ENCODE measurements around the gene PLPP4.

GRCh38 chr10:120505056-120505455 lies 48.0 kb downstream of the PLPP4 start:
- TF ChIP-seq, protein P1, sequence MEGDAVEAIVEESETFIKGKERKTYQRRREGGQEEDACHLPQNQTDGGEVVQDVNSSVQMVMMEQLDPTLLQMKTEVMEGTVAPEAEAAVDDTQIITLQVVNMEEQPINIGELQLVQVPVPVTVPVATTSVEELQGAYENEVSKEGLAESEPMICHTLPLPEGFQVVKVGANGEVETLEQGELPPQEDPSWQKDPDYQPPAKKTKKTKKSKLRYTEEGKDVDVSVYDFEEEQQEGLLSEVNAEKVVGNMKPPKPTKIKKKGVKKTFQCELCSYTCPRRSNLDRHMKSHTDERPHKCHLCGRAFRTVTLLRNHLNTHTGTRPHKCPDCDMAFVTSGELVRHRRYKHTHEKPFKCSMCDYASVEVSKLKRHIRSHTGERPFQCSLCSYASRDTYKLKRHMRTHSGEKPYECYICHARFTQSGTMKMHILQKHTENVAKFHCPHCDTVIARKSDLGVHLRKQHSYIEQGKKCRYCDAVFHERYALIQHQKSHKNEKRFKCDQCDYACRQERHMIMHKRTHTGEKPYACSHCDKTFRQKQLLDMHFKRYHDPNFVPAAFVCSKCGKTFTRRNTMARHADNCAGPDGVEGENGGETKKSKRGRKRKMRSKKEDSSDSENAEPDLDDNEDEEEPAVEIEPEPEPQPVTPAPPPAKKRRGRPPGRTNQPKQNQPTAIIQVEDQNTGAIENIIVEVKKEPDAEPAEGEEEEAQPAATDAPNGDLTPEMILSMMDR (IDR thresholded peaks at IDR 0.05): no peak
- TF ChIP-seq POLR2A (IDR thresholded peaks at IDR 0.05) (no peak), POLR2AphosphoS5 (IDR thresholded peaks at IDR 0.05) (no peak), EP300 (IDR thresholded peaks at IDR 0.05) (no peak)
